HT1080 (cell line): ENCODE data around the gene TSPYL6. TPM values are rescaled to one million over a fixed set of nuclear protein-coding genes. Genes with fewer than 3 reads are reported as not detected.

Experiments used
- DNase-seq: peaks from one replicate; pipeline ENCODE4 v3.0.0-alpha.2; 2015; ENCODE audit warnings: low read depth
- total RNA-seq: library from RNA; depleted of rRNA; stranded (reverse); fragments of >200 nt; shearing (Covaris generic); gene quantifications from 2 replicates; pipeline ENCODE4 v1.2.3, GENCODE V29; 2014

The TSPYL6 gene
- total RNA-seq, 1 experiment from 2014 or later, result not detected

DNA sequence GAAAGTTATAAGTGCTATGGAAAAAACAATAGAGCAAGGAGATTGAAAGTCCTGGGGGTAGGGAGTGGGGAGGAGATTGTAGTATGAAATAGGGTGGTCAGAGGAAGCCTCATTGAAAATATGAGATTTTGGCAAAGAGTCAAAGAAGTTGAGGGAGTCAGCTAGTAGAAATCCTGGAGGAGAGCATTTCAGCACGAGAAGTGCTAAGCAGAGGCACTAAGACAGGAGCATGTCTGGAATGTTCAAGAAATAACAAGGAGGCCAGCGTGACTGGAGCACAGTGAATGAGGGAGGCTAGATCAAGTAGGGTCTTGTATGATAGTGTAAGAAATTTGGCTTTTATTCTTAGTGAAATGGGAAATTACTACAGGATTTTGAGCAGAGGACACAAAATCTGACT is 2.1 kb upstream of the TSPYL6 start:
- no peak for DNase-seq

GRCh38 chr2:54255230-54256090 is 569 bp downstream of the TSPYL6 start:
- DNase-seq, result no peak

DNA sequence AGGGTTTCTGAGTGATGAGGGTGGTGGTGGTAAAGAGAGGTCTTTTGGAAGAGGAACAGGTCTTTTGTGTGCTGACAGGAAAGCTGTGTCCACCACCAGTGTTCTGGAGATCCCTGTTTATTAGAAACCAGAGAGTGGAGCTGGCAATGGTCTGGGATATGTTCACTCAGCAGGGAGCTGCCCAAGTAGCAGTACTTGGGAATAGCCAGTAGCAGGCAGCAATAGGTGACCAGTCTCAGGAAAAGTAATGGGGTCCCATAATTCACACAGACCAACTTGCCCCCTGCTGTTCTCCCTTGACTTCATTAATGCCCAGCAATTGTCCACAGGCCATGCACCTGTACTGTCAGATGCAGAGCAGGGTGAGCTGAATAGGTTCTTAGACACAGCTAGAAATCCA is 1.8 kb downstream of the TSPYL6 start:
- no peak for DNase-seq

DNA sequence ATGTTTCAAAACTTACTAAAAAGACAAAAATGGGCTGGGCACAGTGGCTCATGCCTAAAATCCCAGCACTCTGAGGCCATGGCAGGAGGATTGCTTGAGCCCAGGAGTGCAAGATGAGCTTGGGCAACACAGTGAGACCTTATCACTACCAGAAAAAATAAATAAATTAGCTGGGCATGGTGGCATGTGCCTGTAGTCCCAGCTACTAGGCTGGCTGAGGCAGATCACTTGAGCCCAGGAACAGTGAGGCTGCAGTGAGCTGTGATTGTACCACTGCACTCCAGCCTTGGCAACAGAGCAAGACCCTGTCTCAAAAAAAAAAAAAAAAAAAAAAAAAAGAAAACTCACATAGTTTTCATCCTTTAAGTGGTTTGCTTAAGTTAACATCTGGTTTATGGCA is 6.4 kb downstream of the TSPYL6 start:
- no peak for DNase-seq

DNA sequence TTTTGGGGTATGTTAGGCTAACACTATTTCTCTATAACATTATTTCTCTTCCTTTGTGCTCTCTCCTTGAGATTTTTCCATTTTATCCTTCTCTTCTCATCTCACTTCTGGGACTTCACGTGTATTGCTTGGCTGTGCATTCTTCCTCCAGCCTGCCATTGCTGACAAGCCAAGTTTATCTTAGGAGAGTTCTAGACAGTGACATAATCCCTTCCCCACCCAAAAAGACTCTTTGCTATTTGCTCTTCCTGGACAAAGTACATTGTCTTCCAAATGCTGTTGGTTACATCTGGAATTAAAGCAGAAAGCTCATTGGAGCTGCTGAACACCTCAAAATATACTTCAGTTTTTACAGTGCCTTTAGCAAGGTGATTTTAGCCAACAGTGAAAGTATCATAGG is 8.9 kb downstream of the TSPYL6 start:
- no peak for DNase-seq

DNA sequence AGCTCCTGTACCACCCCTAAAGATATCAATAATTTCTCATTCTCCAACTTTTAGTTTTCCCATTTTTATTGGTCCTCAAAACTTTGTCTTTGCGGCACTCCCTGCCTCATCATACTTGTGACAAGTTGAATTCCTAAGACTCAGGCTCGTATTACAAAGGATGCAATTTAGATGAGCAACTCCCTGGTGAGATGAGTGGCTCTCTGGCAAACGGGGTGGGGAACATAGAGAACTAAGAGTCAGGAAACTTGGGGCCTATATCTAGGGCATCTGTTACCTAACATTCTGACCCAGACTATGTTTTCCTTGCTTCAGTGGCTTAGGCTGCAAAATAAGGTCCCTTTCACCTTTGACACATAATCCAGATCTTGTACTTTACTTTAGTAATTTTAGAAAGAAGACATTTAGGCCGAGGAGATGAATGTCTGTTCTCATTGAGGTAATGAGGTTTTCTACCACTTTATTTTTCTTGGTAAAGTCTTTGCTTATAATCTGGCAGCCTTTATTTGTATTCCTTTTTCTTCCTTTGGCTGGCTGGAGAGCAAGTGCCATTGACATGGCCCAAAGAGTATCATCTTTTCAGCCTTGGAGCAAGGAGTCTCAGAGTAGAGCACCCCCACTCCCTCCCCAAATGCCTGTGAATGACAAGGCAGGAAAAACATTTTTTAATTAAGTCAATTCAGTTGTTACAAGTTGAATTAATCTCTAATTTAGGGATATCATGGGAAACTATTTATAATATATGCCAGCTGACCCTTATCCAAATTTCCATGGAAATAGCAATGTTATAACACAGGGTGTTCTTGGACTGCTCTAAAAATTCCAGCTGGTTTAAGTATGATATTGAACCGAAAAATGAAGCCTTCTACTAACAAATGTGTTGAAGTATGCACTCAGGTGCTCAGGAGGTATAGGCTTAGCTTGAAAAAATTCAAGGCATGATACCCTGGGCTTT is 15.2 kb downstream of the TSPYL6 start:
- DNase-seq, result peak; percentile 47

DNA sequence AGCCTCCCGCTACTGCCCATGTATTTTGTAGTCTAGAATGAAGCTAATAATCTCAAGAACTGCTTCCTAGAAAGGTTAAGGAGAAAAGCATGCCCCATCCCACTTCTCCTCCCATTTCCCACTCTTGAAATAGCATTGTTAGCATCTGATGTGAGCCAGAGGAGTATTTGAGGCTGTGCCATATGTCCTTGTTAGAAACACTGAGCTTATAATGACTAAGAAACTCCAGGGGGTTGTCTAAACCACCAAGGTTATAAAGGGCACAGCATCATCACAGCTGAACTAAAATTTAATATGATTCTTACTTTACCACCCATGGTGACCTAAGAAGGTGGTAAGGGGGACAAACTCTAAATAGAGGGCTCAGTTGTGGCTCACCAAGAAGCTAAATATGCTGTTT is 16.6 kb downstream of the TSPYL6 start:
- peak; percentile 86 for DNase-seq

DNA sequence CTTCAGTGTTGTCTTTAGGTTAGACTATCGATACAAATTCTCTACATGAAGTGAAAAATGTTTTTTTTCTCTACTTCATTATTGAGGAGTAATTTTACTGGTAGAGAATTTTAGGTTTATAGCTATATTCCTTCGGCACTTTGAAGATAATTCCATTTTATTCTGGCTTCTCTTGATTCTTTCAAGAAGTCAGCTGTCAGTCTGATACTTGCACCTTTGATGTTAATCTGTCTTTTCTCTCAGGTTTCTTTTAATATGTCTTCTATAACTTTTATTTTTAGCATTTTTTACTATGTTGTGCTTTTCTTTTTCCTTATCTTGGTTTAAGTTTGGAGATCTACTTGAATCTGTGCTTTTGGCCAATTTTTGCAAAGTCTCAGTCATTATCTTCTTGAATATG is 18.6 kb downstream of the TSPYL6 start:
- DNase-seq, result no peak

GRCh38 chr2:54233832-54234649 is 22.0 kb downstream of the TSPYL6 start:
- no peak for DNase-seq

- DNase-seq, result no peak
Measured at GRCh38 chr2:54228945-54229344, 27.1 kb downstream of the TSPYL6 start.

DNA sequence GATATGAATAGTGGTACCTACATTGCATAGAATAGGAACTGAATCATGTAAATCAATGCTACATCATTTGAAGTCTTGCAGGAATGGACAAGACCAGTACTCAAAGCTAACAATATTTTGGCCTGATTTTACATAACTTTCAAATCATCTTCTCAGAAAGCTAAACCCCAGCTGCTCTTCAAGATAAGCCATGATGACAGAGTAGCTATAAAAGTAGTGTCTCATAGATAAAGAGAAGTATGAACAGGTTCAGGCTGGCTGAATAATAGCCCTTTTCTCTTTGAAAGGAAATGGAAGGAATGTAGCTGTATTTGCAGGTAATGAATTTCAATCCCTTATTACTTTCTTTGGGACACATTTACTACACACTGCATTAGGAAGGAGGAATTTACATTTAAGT is 28.2 kb downstream of the TSPYL6 start:
- no peak for DNase-seq

DNA sequence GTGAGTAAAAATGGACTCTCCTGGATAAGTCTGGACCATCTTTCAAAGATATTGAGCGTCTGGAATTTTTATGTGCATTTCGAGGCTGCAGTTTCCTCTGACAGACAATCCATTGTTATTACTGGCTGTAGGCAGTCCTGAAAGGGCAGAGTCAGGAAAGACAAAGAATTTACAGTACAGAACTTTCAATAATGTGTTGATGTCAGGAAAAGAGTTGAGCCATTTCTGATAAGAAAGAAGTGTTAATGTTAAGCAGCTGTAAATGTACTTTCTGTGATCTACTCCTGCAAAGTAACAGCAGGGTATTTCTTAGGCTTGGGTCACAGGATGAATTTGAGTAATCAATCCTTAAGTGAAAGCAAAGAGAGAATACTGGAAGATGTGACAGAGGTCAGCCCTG is 29.8 kb downstream of the TSPYL6 start:
- no peak for DNase-seq

DNA sequence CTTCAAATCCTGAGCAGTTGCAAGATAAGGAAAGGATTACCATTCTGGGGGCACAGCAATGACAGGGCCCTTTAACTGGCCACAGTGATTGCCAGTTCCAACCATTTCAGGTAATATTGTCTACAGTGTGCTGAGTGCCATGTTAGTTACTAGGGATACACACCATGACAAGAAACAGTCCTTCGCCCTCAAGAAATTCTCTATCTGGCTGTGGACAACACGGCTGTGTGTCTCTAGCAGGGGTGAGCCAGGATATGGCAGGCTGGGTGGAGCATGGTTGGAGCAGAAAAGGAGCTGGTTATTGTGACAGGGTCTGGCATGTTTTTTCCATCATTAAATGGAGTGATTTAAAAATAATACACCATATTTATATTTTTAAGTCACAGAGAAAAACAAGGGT is 31.0 kb downstream of the TSPYL6 start:
- no peak for DNase-seq

- DNase-seq, result no peak
Measured at GRCh38 chr2:54213082-54213481, 42.9 kb downstream of the TSPYL6 start.

GRCh38 chr2:54212456-54212855 is 43.6 kb downstream of the TSPYL6 start:
- DNase-seq, result peak; percentile 92

DNA sequence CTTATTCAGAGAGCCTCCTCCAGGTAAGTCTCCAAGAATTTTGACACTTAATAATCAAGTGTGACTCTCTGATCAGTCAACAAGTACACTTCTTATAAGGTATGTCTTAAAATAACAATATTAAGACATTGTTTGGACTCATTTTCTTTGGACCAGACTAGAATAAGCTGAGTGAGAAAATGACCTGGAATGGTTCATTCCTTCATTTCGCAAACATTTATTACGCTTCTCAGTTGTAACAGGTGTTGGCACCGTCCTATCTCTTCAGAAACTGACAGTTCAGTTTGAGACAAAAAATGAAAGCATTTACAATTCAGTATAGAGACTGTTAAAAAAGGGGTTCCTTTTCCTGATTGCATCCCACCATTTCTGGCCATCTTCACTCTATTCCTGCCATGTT is 46.6 kb downstream of the TSPYL6 start:
- DNase-seq, result no peak

GRCh38 chr2:54208364-54209240 is 47.4 kb downstream of the TSPYL6 start:
- no peak for DNase-seq

DNA sequence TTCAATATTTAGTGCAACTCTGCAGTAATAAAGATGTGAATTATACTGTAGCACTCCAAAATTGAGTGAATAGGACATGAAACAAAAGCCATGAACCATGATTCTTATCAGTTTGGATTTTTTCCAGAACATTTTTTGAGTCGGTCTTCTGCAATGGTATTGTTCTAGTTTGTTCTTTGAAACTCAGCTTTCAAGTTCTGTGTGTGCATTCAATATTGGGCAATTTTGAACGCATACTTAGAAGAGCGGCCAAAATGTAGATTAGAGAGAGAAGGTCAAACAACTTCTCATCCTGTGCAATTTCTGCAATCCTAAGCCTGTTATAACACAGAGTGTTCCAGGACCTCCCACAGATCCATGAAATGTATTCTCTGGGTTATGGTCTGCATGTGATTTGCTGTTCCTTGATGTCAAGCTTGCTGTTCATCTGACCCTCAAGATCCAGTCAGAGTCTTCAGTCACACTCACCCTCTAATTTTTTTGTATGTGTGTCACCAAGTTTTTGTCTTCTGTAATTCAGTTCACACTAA is 48.3 kb downstream of the TSPYL6 start:
- no peak for DNase-seq

DNA sequence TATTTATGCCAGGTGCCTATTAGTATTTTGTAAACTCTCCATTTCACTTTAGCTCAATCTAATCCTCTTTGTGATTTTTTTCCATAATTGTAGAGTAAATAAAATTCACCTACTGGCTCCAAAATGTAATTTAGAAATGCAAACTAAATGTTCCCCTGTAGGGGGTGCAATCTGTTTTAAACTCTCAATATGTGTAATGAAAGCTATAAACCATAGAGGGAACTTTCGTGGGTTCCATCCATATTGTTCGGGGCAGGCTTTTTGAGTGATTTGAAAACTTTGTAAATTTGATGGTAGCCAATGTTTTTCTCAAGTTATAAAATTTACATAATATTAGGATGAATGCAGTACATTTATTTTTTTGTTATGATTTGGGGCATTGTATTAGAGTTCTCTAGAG is 49.4 kb downstream of the TSPYL6 start:
- DNase-seq, result peak; percentile 27

DNA sequence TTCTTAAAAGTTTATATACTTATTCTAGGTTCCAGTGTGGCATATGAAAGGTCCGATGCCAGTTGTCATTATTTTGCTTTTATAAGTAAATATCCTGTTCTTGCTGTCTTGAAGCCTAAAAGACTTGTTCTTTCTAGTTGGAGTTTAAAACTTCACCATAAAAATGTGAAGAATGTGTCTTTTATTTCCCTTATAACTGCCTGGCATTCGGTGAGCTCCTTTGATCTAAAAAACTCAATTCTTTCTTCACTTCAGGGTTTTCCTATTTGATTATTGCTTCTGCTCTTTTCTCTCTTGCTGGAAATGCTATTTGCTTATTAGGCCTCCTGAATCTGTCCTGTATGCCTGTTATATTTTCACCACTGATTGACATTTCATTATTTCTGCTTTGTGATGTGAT is 51.6 kb downstream of the TSPYL6 start:
- no peak for DNase-seq
